D721Med (cell line): Measurements from ENCODE around the gene FCN2.

ENCODE experiments used
- DNase-seq: peaks from one replicate; pipeline ENCODE4 v3.0.0; 2011; ENCODE audit warnings: low spot score; ENCODE audit not compliant: insufficient read length
- FAIRE-seq: peaks from 2 replicates; lab custom pipeline; 2011; peaks lifted over from hg19 to GRCh38; lab: Jason Lieb, UNC
- CTCF ChIP-seq: IDR thresholded peaks from 2 replicates; pipeline ENCODE4 v1.5.1; 2012; ENCODE audit warnings: mild to moderate bottlenecking, control low read depth; ENCODE audit not compliant: insufficient read depth; ENCODE audit errors: missing control alignments

FCN2 gene

GRCh38 chr9:134835448-134835847 lies 45.2 kb upstream of the FCN2 start:
- no peak for DNase-seq
- FAIRE-seq: no peak
- no peak for TF ChIP-seq CTCF

GRCh38 chr9:134835987-134836386 lies 44.6 kb upstream of the FCN2 start:
- FAIRE-seq: no peak
- DNase-seq: no peak
- TF ChIP-seq CTCF: no peak

- FAIRE-seq (no peak), DNase-seq (no peak)
- no peak for TF ChIP-seq CTCF
Observed at GRCh38 chr9:134836406-134836970, 44.1 kb upstream of the FCN2 start.

- TF ChIP-seq CTCF: no peak
- DNase-seq: no peak
- FAIRE-seq: no peak
Observed at GRCh38 chr9:134837529-134837928, 43.1 kb upstream of the FCN2 start.

- no peak for TF ChIP-seq CTCF
- DNase-seq (no peak), FAIRE-seq (no peak)
Observed at GRCh38 chr9:134838651-134839454, 41.8 kb upstream of the FCN2 start.

- DNase-seq (no peak), FAIRE-seq (no peak)
- TF ChIP-seq CTCF: no peak
Observed at GRCh38 chr9:134839455-134840125, 41.0 kb upstream of the FCN2 start.
